ENCODE data around the gene TUBGCP5.
"Not testable (repeated sequence)": the region's sequence is repeated elsewhere in the genome, so short reads cannot be mapped to it uniquely, and the experiment has no call there.

The TUBGCP5 gene

GRCh38 chr15:23043987-23044386, 4.6 kb upstream of the TUBGCP5 start:
- not testable (repeated sequence) for H3K4me1 ChIP-seq (ENCODE audit: control insufficient read depth in 1 of 2, insufficient read depth in 2 of 2, low read length in 2 of 2); H3K4me3 ChIP-seq (ENCODE audit: low read depth in 1 of 2, low read length in 2 of 2); H3K9me3 ChIP-seq (ENCODE audit: control insufficient read depth in 1 of 2, low read length in 2 of 2); H3K27ac ChIP-seq (ENCODE audit: low read depth, low read length); H3K27me3 ChIP-seq (ENCODE audit: control insufficient read depth in 1 of 2, insufficient read depth in 2 of 2, low read length in 2 of 2); H3K9ac ChIP-seq (ENCODE audit: low read depth in 1 of 2, low read length in 2 of 2); H3K36me3 ChIP-seq (ENCODE audit: control insufficient read depth in 1 of 2, insufficient read depth in 2 of 2, low read length in 2 of 2)

- H3K4me1 ChIP-seq (ENCODE audit: control insufficient read depth in 1 of 2, insufficient read depth in 2 of 2, low read length in 2 of 2), result not testable (repeated sequence)
These were observed 4.2 kb upstream of the TUBGCP5 start for GRCh38 chr15:23043535-23043934.

DNA sequence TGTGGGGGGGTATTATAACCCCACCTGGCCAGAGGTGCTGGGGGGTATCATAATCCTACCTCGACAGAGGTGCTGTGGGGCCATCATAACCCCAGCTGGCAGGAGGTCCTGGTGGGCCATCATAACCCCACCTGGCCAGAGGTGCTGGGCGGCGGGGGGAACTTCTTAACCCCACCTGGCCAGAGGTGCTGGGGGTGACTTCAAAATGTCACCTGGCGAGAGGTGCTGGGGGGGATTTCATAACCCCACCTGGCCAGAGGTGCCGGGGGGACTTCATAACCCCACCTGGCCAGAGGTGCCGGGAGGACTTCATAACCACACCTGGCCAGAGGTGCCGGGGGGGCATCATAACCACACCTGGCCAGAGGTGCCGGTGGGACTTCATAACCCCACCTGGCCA, 2.4 kb upstream of the TUBGCP5 start:
- H3K4me3 ChIP-seq (ENCODE audit: low read depth in 1 of 2, low read length in 2 of 2); H3K9me3 ChIP-seq (ENCODE audit: control insufficient read depth in 1 of 2, low read length in 2 of 2): not testable (repeated sequence)

More at GRCh38 chr15:23043535-23043934, 4.2 kb upstream of the TUBGCP5 start:
- not testable (repeated sequence) for H3K9ac ChIP-seq (ENCODE audit: low read depth in 1 of 2, low read length in 2 of 2); H3K27ac ChIP-seq (ENCODE audit: low read depth, low read length); H3K9me3 ChIP-seq (ENCODE audit: control insufficient read depth in 1 of 2, low read length in 2 of 2); H3K36me3 ChIP-seq (ENCODE audit: control insufficient read depth in 1 of 2, insufficient read depth in 2 of 2, low read length in 2 of 2); H3K27me3 ChIP-seq (ENCODE audit: control insufficient read depth in 1 of 2, insufficient read depth in 2 of 2, low read length in 2 of 2); H3K4me3 ChIP-seq (ENCODE audit: low read depth in 1 of 2, low read length in 2 of 2)

DNA sequence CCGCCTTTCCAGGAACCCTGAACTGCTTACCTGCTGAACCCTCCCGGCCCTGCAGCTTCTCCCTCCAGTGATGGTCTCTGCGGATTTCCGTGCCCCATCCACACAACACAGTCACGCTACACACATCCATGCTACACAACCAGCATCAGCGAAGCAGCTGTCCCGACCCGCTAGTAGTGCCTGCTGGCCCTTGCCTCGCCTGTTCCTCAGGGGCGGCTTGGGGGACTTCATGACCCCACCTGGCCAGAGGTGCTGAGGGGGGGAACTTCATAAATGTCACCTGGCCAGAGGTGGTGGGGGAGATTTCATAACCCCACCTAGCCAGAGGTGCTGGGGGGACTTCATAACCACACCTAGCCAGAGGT, 530 bp upstream of the TUBGCP5 start:
- Histone ChIP-seq H3K4me1 (ENCODE audit: control insufficient read depth in 1 of 2, insufficient read depth in 2 of 2, low read length in 2 of 2) (peaks cover 7 to 15% of the 10 kb centered on the region in 2 donors), H3K4me3 (ENCODE audit: low read depth in 1 of 2, low read length in 2 of 2) (peak overlapping the region; percentile 79 to 88), H3K36me3 (ENCODE audit: control insufficient read depth in 1 of 2, insufficient read depth in 2 of 2, low read length in 2 of 2) (peaks cover 0 to 7% of the 10 kb centered on the region in 2 donors), H3K9ac (ENCODE audit: low read depth in 1 of 2, low read length in 2 of 2) (peak overlapping the region; percentile 80 to 82), H3K9me3 (ENCODE audit: control insufficient read depth in 1 of 2, low read length in 2 of 2) (no peaks in the 10 kb centered on the region), H3K27ac (ENCODE audit: low read depth, low read length) (no peak overlapping the region), H3K27me3 (ENCODE audit: control insufficient read depth in 1 of 2, insufficient read depth in 2 of 2, low read length in 2 of 2) (no peaks in the 10 kb centered on the region)

More for the DNA sequence above, 2.4 kb upstream of the TUBGCP5 start:
- H3K27ac ChIP-seq (ENCODE audit: low read depth, low read length); H3K9ac ChIP-seq (ENCODE audit: low read depth in 1 of 2, low read length in 2 of 2); H3K36me3 ChIP-seq (ENCODE audit: control insufficient read depth in 1 of 2, insufficient read depth in 2 of 2, low read length in 2 of 2); H3K27me3 ChIP-seq (ENCODE audit: control insufficient read depth in 1 of 2, insufficient read depth in 2 of 2, low read length in 2 of 2): not testable (repeated sequence)
- peaks cover 7 to 15% of the 10 kb centered on the region in 2 donors for H3K4me1 ChIP-seq (ENCODE audit: control insufficient read depth in 1 of 2, insufficient read depth in 2 of 2, low read length in 2 of 2)

GRCh38 chr15:23038726-23039142, 635 bp downstream of the TUBGCP5 start:
- Histone ChIP-seq H3K27me3 (ENCODE audit: control insufficient read depth in 1 of 2, insufficient read depth in 2 of 2, low read length in 2 of 2) (no peaks in the 10 kb centered on the region), H3K4me1 (ENCODE audit: control insufficient read depth in 1 of 2, insufficient read depth in 2 of 2, low read length in 2 of 2) (peaks cover 7 to 15% of the 10 kb centered on the region in 2 donors), H3K27ac (ENCODE audit: low read depth, low read length) (peak overlapping the region; percentile 58), H3K36me3 (ENCODE audit: control insufficient read depth in 1 of 2, insufficient read depth in 2 of 2, low read length in 2 of 2) (peaks cover 0 to 15% of the 10 kb centered on the region in 2 donors), H3K4me3 (ENCODE audit: low read depth in 1 of 2, low read length in 2 of 2) (peak overlapping the region; percentile 79 to 88), H3K9ac (ENCODE audit: low read depth in 1 of 2, low read length in 2 of 2) (peak overlapping the region; percentile 80 to 82), H3K9me3 (ENCODE audit: control insufficient read depth in 1 of 2, low read length in 2 of 2) (no peaks in the 10 kb centered on the region)

DNA sequence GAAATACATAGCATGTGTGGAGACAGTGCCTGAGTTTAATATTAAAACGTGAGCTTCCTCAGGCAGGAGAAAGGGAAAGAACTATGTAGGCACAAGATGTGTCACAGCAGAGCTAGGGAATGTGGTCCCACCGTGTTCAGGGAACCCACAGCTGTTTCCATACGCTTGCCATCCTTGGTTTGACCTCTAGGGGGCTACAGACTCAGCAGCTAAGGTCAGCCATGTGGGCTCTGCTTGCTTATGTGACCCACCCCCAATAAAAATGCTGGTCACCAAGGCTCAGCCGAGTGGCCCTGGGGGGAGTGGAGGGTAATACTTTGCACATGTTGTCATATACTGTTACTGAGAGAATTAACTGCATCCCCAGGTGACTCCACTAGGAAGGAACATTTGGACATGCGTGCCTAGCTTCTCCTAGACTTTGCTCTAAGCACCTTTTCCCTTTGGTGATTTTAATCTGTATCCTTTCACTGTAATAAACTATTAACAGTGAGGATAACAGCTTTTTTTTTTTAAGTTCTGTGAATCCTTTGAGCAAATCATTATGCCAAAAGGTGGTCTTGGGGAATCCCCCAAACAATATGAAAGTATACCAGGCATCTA, 3.3 kb downstream of the TUBGCP5 start:
- no peak overlapping the region for H3K9ac ChIP-seq (ENCODE audit: low read depth in 1 of 2, low read length in 2 of 2)
- no peaks in the 10 kb centered on the region for H3K27me3 ChIP-seq (ENCODE audit: control insufficient read depth in 1 of 2, insufficient read depth in 2 of 2, low read length in 2 of 2)
- H3K9me3 ChIP-seq (ENCODE audit: control insufficient read depth in 1 of 2, low read length in 2 of 2), result no peaks in the 10 kb centered on the region
- H3K36me3 ChIP-seq (ENCODE audit: control insufficient read depth in 1 of 2, insufficient read depth in 2 of 2, low read length in 2 of 2), result peaks cover 3 to 37% of the 10 kb centered on the region in 2 donors
- no peak overlapping the region for H3K27ac ChIP-seq (ENCODE audit: low read depth, low read length)
- H3K4me1 ChIP-seq (ENCODE audit: control insufficient read depth in 1 of 2, insufficient read depth in 2 of 2, low read length in 2 of 2), result peaks cover 7 to 15% of the 10 kb centered on the region in 2 donors
- H3K4me3 ChIP-seq (ENCODE audit: low read depth in 1 of 2, low read length in 2 of 2), result no peak overlapping the region

DNA sequence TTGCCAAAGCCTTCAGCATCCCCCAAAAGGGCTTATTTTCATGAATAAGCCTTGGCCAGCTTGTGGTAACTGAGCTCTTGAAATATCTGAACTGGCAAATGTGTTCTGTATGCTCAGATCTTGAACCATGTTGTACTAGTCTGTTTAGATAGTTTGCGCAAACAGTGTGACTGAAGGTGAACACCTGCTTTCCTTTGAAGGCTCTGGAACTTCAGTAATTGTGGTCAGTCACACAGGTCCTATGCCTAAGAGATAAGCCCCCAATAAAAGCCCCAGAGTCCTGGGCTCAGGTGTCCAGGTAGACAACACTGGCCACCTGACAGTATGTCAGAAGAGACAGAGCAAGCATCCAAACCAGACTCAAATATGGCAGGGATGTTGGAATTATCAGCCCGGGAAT, 5.4 kb downstream of the TUBGCP5 start:
- no peaks in the 10 kb centered on the region for H3K27me3 ChIP-seq (ENCODE audit: control insufficient read depth in 1 of 2, insufficient read depth in 2 of 2, low read length in 2 of 2)
- H3K27ac ChIP-seq (ENCODE audit: low read depth, low read length), result no peak overlapping the region
- no peaks in the 10 kb centered on the region for H3K9me3 ChIP-seq (ENCODE audit: control insufficient read depth in 1 of 2, low read length in 2 of 2)
- peaks cover 7 to 54% of the 10 kb centered on the region in 2 donors for H3K36me3 ChIP-seq (ENCODE audit: control insufficient read depth in 1 of 2, insufficient read depth in 2 of 2, low read length in 2 of 2)
- H3K4me1 ChIP-seq (ENCODE audit: control insufficient read depth in 1 of 2, insufficient read depth in 2 of 2, low read length in 2 of 2), result peaks cover 7 to 11% of the 10 kb centered on the region in 2 donors
- H3K9ac ChIP-seq (ENCODE audit: low read depth in 1 of 2, low read length in 2 of 2), result no peak overlapping the region
- no peak overlapping the region for H3K4me3 ChIP-seq (ENCODE audit: low read depth in 1 of 2, low read length in 2 of 2)

DNA sequence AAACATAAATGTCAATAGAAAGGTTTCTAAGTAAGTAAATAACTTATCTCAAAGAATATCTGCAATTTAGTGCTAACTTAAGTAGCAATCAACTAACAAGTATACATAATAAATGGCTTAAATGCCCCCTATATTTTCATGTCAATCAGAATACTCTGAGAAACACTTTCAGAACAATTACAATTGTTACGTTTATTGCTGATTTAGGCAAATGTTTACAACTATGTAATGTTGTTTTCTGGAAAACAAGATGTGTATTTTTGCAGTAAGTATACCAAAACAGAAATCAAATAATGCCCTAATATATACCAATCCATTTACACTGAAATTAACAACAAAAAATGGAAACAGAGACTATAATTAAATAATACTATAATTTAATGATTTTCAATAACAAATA, 13.2 kb downstream of the TUBGCP5 start:
- Histone ChIP-seq H3K4me3 (ENCODE audit: low read depth in 1 of 2, low read length in 2 of 2) (no peak overlapping the region), H3K27me3 (ENCODE audit: control insufficient read depth in 1 of 2, insufficient read depth in 2 of 2, low read length in 2 of 2) (no peaks in the 10 kb centered on the region), H3K4me1 (ENCODE audit: control insufficient read depth in 1 of 2, insufficient read depth in 2 of 2, low read length in 2 of 2) (no peaks in the 10 kb centered on the region), H3K27ac (ENCODE audit: low read depth, low read length) (no peak overlapping the region), H3K36me3 (ENCODE audit: control insufficient read depth in 1 of 2, insufficient read depth in 2 of 2, low read length in 2 of 2) (peaks cover 37 to 84% of the 10 kb centered on the region in 2 donors), H3K9ac (ENCODE audit: low read depth in 1 of 2, low read length in 2 of 2) (no peak overlapping the region), H3K9me3 (ENCODE audit: control insufficient read depth in 1 of 2, low read length in 2 of 2) (no peaks in the 10 kb centered on the region)

DNA sequence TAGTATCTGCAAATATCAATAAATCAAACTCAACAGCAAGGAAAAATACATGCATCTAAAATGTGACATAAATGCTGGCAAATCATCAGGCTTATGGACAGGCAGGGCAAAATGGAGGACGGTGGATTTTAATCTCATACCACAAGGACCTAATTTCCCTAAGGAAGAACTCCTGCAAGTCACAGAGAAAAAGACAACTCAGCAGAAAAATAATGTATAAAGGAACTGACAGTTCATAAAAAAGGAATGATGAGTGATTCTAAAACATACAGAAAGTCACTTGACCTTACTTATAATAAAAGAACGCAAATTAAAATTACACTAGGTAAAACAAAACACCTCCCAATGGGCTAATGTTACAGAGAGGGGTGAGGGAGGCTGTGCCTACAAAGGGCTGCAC, 17.2 kb downstream of the TUBGCP5 start:
- Histone ChIP-seq H3K27me3 (ENCODE audit: control insufficient read depth in 1 of 2, insufficient read depth in 2 of 2, low read length in 2 of 2) (no peaks in the 10 kb centered on the region), H3K36me3 (ENCODE audit: control insufficient read depth in 1 of 2, insufficient read depth in 2 of 2, low read length in 2 of 2) (peaks cover 42 to 82% of the 10 kb centered on the region in 2 donors), H3K4me3 (ENCODE audit: low read depth in 1 of 2, low read length in 2 of 2) (no peak overlapping the region), H3K4me1 (ENCODE audit: control insufficient read depth in 1 of 2, insufficient read depth in 2 of 2, low read length in 2 of 2) (no peaks in the 10 kb centered on the region), H3K9ac (ENCODE audit: low read depth in 1 of 2, low read length in 2 of 2) (no peak overlapping the region), H3K27ac (ENCODE audit: low read depth, low read length) (no peak overlapping the region), H3K9me3 (ENCODE audit: control insufficient read depth in 1 of 2, low read length in 2 of 2) (no peaks in the 10 kb centered on the region)

DNA sequence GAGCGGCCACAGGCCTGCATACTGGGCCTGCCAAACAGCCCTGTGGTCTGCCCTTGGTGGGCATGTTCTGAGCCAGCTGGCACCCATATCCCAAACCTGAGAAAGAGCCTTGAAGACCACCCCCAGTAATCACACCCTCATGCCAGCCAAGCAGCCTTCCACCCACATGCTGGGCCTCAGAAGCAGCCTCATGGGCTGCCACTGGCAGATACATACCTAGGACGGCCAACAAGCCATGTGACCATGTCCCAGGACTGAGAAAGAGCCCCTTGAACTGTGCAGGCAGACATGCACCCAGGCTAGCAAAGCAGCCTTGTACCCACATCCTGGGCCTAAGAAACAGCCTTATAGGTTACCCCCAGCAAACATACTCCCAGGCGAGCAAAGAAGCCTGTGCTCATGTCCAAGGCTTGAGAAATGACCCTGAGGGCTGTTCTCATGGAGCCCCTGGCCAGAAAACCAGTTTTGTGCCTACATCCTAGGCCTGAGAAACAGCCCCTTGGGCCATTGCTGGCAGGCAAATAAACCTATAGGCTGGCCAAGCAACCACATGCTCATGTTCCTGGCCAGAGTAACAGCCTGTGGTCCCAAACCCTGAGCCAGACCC, 24.9 kb downstream of the TUBGCP5 start:
- Histone ChIP-seq H3K9ac (ENCODE audit: low read depth in 1 of 2, low read length in 2 of 2) (no peak overlapping the region), H3K9me3 (ENCODE audit: control insufficient read depth in 1 of 2, low read length in 2 of 2) (no peaks in the 10 kb centered on the region), H3K27me3 (ENCODE audit: control insufficient read depth in 1 of 2, insufficient read depth in 2 of 2, low read length in 2 of 2) (no peaks in the 10 kb centered on the region), H3K4me1 (ENCODE audit: control insufficient read depth in 1 of 2, insufficient read depth in 2 of 2, low read length in 2 of 2) (no peaks in the 10 kb centered on the region), H3K36me3 (ENCODE audit: control insufficient read depth in 1 of 2, insufficient read depth in 2 of 2, low read length in 2 of 2) (peaks cover 28 to 83% of the 10 kb centered on the region in 2 donors), H3K4me3 (ENCODE audit: low read depth in 1 of 2, low read length in 2 of 2) (no peak overlapping the region), H3K27ac (ENCODE audit: low read depth, low read length) (no peak overlapping the region)
